GM18951 (cell line): ENCODE measurements around the gene CEP78.

Experiments
- POLR2A ChIP-seq: IDR thresholded peaks from 4 replicates; pipeline ENCODE4 v1.6.1; 2011; ENCODE audit warnings: mild to moderate bottlenecking; ENCODE audit not compliant: insufficient read length, insufficient read depth; ENCODE audit errors: extremely low read depth
- in situ Hi-C: fragments of 300-500 bp; cut with MboI; formaldehyde crosslinking; loops from one replicate; pipeline ENCODE4 v1.12.0; 2022; ENCODE audit warnings: low sequenced_read_pairs, mixed read lengths, inconsistent platforms; ENCODE audit not compliant: unreplicated experiment

The CEP78 gene

GRCh38 chr9:78316166-78316892 is 80.5 kb downstream of the CEP78 start:
- in situ Hi-C loops: no loop called here
- no peak for TF ChIP-seq POLR2A

GRCh38 chr9:78319197-78320029 is 83.5 kb downstream of the CEP78 start:
- in situ Hi-C loops: no loop called here
- TF ChIP-seq POLR2A: no peak

- in situ Hi-C loops: no loop called here
These were observed 84.3 kb downstream of the CEP78 start for GRCh38 chr9:78320030-78320693.

GRCh38 chr9:78320875-78321496 is 85.1 kb downstream of the CEP78 start:
- no peak for TF ChIP-seq POLR2A
- in situ Hi-C loops: no loop called here

More at GRCh38 chr9:78320030-78320693, 84.3 kb downstream of the CEP78 start:
- no peak for TF ChIP-seq POLR2A

- in situ Hi-C loops: no loop called here
- no peak for TF ChIP-seq POLR2A
These were observed 85.6 kb downstream of the CEP78 start for GRCh38 chr9:78321505-78321904.

GRCh38 chr9:78324068-78324650 is 88.3 kb downstream of the CEP78 start:
- in situ Hi-C loops: no loop called here
- no peak for TF ChIP-seq POLR2A

- TF ChIP-seq POLR2A: no peak
- in situ Hi-C loops: no loop called here
These were observed 88.8 kb downstream of the CEP78 start for GRCh38 chr9:78324682-78325081.

- in situ Hi-C loops: no loop called here
These were observed 89.5 kb downstream of the CEP78 start for GRCh38 chr9:78325343-78325742.

GRCh38 chr9:78325846-78326360 is 90.0 kb downstream of the CEP78 start:
- in situ Hi-C loops: no loop called here
- TF ChIP-seq POLR2A: no peak

More at GRCh38 chr9:78325343-78325742, 89.5 kb downstream of the CEP78 start:
- TF ChIP-seq POLR2A: no peak

GRCh38 chr9:78326564-78326963 is 90.7 kb downstream of the CEP78 start:
- in situ Hi-C loops: no loop called here
- TF ChIP-seq POLR2A: no peak
